ENCODE measurements around the gene ZKSCAN4. TPM values are rescaled to one million over a fixed set of nuclear protein-coding genes. Genes with fewer than 3 reads are reported as not detected.

Gene ZKSCAN4
- 1 to 10 TPM; 1.6 to 1.7 TPM for total RNA-seq

DNA sequence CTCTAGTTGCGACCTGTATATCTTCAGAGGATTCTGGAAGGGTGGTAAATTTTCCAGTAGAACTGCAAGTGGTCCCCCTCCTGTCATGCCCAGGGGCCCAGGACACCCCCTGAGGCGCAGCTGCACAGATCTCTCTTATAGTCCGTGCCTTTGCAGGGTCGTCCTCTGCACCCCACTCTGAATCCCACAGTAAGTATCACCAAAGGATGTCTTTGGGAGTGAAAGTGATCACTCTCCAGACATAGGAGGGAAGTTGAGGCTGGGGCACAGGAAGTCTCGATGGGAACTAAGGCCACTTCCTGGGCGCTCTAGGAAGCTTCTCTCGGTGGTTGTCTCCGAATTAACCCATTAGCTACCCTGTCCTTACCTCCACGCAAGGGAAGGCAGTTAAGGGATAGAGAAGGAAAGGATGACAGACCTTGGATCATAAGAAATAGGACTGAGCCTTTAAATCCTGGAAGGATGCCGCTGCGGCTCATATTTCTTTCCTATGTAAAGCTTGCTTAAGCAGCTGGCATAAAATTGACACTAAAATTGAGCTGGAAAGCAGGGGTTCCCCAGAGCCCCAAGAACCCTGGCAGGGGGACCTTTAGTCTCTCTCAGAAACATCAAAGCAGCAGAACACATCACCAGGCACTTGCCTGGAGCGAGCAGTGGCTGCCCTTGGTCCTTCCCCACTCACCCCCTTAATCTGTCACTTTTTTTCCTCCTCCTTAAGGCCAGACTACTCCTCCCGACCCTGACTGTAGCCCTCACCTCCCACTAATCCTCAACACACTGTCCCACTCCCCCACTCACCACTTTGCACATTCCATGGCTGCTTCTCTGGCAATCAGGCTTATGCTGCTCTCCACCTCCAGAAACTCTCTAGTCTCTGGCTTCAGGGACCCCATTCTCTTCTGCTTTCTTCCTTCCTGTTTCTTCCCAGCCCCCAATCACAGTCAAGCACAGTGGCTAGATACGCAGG, at the start of gene ZKSCAN4:
ZKSCAN4 (minus strand) TSS at position 261 of the 967 bp plus-strand sequence. CDS start 289 bp downstream, outside the sequence.
- Mint-ChIP-seq H3K4me3 (peak within 1 kb of the TSS; percentile 99), H3K4me1 (peaks cover 16% of the 10 kb centered on the region), H3K27ac (peak within 1 kb of the TSS; percentile 93), H3K36me3 (ENCODE audit: low read depth) (peaks cover 14% of the 10 kb centered on the region), H3K27me3 (no peaks in the 10 kb centered on the region), H3K9me3 (no peaks in the 10 kb centered on the region)
- peak; percentile 81 for ATAC-seq (replicated peaks)

DNA sequence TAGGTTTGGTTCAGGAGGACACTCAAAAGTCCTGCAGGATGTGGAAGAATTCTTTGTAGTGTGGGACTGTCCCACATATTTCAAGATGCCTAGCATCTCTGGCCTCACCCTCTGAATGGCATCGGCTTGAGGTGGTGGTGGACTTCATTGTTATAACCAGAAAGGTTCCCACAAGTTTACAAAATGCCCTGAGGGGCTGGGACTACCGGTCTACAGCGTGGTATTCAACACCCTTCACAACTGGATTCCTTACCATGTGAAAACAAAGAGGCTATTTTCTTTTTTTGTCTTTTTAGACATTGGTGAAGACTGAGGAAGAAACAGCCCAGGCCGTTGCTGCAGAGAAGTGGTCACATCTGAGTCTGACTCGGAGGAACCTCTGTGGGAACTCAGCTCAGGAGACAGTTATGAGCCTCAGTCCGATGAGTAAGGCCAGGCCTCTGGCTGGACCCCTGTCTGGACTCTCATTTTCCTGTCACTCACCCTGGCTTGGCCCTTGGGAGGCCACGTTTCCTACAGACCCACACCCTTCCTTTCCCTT, 44.5 kb upstream of the ZKSCAN4 start:
- no peaks in the 10 kb centered on the region for H3K4me1 Mint-ChIP-seq
- no peak for ATAC-seq (replicated peaks)
- H3K4me3 Mint-ChIP-seq = no peak overlapping the region
- H3K27ac Mint-ChIP-seq = no peak overlapping the region
- H3K9me3 Mint-ChIP-seq = no peaks in the 10 kb centered on the region
- no peaks in the 10 kb centered on the region for H3K27me3 Mint-ChIP-seq
- H3K36me3 Mint-ChIP-seq (ENCODE audit: low read depth) = no peaks in the 10 kb centered on the region

DNA sequence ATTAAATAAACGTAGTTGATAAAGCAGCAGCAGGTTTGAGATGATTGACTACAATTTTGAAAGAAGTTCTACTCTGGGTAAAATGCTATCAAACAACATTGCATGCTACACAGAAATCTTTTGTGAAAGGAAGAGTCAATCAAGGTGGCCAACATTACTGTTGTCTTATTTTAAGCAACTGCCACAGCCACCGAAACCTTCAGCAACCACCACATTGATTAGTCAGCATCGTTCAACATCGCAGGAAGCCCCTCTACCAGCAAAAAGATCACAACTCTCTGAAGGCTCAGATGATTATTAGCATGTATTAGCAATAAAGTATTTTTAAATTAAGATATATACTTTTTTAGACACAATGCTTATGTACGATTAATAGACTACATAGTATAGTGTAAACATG, 43.3 kb upstream of the ZKSCAN4 start:
- Mint-ChIP-seq H3K27ac (no peak overlapping the region), H3K9me3 (no peaks in the 10 kb centered on the region), H3K4me1 (no peaks in the 10 kb centered on the region), H3K27me3 (no peaks in the 10 kb centered on the region), H3K4me3 (no peak overlapping the region), H3K36me3 (ENCODE audit: low read depth) (no peaks in the 10 kb centered on the region)
- ATAC-seq (replicated peaks) = no peak

DNA sequence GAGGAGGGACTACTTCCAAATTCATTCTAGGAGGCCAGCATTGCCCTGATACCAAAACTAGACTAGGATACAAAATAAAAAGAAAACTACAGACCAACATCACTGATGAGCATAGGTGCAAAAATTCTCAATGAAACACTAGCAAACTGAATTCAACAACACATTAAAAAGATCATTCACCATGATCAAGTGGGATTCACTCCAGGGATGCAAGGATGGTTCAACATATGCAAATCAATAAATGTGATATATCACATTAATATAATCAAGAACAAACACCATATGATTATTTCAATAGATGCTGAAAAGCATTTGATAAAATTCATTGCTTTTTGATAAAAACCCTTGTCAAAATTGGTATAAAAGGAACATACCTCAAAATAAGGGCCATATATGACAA, 39.5 kb upstream of the ZKSCAN4 start:
- H3K27me3 Mint-ChIP-seq = peaks cover 2% of the 10 kb centered on the region
- no peaks in the 10 kb centered on the region for H3K4me1 Mint-ChIP-seq
- no peak overlapping the region for H3K4me3 Mint-ChIP-seq
- peaks cover 3% of the 10 kb centered on the region for H3K36me3 Mint-ChIP-seq (ENCODE audit: low read depth)
- no peak overlapping the region for H3K27ac Mint-ChIP-seq
- ATAC-seq (replicated peaks) = no peak
- no peaks in the 10 kb centered on the region for H3K9me3 Mint-ChIP-seq

DNA sequence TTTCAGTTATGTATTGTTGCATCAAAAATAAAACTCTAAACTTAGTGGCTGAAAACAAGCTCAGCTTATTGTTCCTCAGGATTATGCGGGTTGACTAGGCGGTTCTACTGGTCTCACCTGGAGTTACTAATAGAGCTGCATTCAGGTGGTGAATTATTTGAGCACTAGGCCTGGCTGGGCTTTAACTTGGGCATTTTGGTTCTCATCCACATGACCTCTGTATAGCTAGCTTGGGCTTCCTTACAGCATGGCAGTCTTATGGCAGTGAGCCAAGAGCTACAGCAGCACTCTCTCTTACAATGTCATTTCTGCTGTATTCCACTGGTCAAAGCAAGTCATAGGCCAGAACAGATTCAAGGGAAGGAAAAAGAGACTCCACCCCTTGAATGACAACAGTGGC, 30.9 kb upstream of the ZKSCAN4 start:
- Mint-ChIP-seq H3K4me1 (no peaks in the 10 kb centered on the region), H3K27ac (no peak overlapping the region), H3K4me3 (no peak overlapping the region), H3K27me3 (peaks cover 16% of the 10 kb centered on the region), H3K36me3 (ENCODE audit: low read depth) (peaks cover 6% of the 10 kb centered on the region), H3K9me3 (no peaks in the 10 kb centered on the region)
- ATAC-seq (replicated peaks) = no peak

DNA sequence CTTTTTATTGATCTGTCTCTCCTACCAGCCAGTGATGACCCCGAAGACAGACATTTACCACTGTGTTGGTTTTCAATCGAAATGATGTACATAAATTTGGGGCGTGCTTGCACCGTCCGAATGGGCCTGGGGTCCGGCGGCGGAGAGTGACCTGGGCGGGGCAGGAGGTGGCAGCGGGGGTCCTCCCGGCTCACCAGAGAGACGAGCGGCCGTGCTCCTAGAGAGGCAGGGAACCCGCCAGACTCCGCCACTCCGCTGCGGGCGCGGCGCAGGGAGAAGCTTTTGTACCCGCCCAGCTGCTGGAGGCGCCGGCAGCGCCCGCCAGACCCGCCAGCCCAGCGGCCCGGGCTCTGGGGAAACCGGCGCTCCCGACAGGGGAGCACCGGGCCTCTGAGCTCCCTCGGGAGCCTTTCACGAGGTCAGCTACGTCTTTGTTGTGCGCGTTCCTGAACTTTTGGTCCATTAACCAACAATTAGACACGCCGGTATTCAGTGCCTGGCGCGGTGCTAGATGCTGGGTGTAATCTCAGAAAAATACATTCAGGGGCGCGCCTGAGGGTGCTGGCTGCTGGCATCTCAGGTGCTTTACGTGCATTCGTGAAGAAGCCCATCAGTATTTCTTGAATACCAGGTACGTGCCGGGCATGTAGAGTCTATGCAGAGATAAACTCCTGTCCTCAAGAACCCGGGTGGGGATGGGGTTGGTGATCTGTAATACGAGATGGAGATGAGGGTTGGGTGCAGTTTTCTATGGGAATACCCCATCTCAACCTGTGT, 29.4 kb upstream of the ZKSCAN4 start, which contains the start of gene PGBD1:
PGBD1 (plus strand) TSS at position 285 of the 777 bp plus-strand sequence. CDS start 2,242 bp downstream, outside the sequence.
- no peaks in the 10 kb centered on the region for H3K4me1 Mint-ChIP-seq
- peaks cover 9% of the 10 kb centered on the region for H3K36me3 Mint-ChIP-seq (ENCODE audit: low read depth)
- H3K4me3 Mint-ChIP-seq = peak within 1 kb of the TSS; percentile 68
- no peaks in the 10 kb centered on the region for H3K9me3 Mint-ChIP-seq
- peak; percentile 82 for ATAC-seq (replicated peaks)
- no peak within 1 kb of the TSS for H3K27ac Mint-ChIP-seq
- H3K27me3 Mint-ChIP-seq = peaks cover 14% of the 10 kb centered on the region

DNA sequence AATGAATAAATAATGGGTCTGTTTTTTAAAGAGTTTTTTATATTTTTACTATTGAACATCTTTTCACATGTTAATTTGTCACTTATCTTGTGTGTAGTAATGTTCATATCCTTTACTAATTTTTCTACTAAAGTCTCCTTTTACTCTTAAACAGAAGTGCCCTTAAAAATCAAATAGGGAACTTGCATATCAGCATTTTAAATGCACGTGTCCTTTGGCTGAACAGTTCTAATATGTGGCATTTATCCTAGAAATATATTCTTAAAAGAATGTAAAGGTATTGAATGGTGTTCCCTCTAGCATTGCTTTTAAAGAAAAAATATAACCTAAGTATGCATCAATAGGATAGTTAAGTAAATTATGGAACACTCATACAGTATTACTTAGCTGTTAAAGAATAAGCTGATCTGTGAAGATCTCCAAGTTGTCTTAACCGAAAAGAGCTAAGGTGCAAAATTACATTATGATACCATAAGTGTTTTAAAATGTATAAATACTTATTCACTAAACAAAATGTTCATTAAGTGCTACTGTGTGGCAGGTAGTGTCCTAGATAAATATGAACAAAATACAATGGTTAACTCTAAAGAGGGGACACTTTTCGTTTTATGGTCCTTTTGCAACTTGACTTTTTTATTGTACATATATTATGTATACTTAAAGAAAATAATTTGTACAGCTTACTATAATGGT, 28.7 kb upstream of the ZKSCAN4 start:
- Mint-ChIP-seq H3K27ac (no peak overlapping the region), H3K36me3 (ENCODE audit: low read depth) (peaks cover 14% of the 10 kb centered on the region), H3K27me3 (peaks cover 13% of the 10 kb centered on the region), H3K9me3 (no peaks in the 10 kb centered on the region), H3K4me1 (no peaks in the 10 kb centered on the region), H3K4me3 (peak overlapping the region; percentile 68)
- ATAC-seq (replicated peaks) = no peak

DNA sequence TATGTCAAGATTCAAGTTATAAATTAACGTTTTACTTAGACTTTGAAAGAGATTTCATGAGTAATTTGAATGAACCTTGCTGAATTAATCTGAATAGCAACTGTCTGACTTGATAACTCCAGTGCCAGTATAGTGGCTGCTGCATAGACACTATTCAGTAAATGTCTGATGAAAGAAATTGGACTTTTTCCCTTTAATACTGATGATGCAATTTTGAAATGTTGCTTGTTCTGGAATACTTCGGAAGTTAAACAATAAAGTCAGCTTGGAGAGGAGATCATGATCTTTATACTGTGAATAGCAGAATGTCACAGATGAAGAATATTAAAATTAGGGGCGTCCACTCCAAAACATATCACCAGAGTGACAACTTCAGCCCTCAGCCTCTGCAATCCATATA, 25.7 kb upstream of the ZKSCAN4 start:
- Mint-ChIP-seq H3K27ac (no peak overlapping the region), H3K36me3 (ENCODE audit: low read depth) (peaks cover 44% of the 10 kb centered on the region), H3K4me3 (no peak overlapping the region), H3K9me3 (no peaks in the 10 kb centered on the region), H3K4me1 (peaks cover 6% of the 10 kb centered on the region), H3K27me3 (peaks cover 11% of the 10 kb centered on the region)
- ATAC-seq (replicated peaks) = no peak

DNA sequence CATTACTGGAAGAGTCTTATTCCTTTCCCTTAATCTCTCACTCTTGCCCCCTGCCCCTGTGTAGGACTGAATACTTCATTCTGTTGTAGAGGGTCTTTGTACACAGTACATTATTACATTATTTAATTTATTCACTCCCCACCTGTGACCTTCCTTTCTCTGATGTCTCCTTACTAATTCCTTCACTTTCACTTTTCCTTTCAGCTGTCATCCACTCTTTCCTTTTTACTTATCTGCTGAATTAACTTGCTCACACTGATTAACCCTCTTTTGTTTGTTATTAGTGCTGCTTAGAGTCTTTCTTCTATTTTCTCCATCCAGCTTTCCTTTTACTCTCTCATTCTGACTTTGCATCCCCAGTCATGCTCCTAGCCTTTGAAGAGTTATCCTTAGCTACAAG, 22.8 kb upstream of the ZKSCAN4 start:
- H3K27ac Mint-ChIP-seq = peak overlapping the region; percentile 3

DNA sequence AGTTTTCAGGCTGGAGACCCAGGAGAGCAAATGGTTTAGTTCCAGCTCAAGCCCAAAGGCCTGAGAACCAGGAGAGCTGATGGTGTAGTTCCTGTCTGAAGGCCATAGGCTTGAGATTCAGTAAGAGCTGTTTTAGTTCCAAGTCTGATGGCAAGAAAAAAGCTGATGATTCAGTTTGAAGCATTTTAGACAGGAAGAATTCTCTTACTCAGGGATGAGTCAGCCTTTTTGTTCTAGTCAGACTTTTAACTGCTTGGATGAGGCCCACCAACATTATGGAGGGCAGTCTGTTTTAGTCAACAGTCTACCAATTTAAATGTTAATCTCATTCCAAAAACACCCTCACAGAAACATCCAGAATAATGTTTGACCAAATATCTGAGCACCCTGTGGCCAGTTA, 17.4 kb upstream of the ZKSCAN4 start:
- ATAC-seq (replicated peaks) = peak; percentile 71
- Mint-ChIP-seq H3K27me3 (no peaks in the 10 kb centered on the region), H3K4me3 (peak overlapping the region; percentile 39), H3K36me3 (ENCODE audit: low read depth) (peaks cover 30% of the 10 kb centered on the region), H3K27ac (peak overlapping the region; percentile 72), H3K4me1 (peaks cover 7% of the 10 kb centered on the region), H3K9me3 (no peaks in the 10 kb centered on the region)

More for the DNA sequence above, 22.8 kb upstream of the ZKSCAN4 start:
- no peaks in the 10 kb centered on the region for H3K27me3 Mint-ChIP-seq
- ATAC-seq (replicated peaks) = no peak
- H3K4me1 Mint-ChIP-seq = peaks cover 10% of the 10 kb centered on the region
- H3K4me3 Mint-ChIP-seq = no peak overlapping the region
- H3K9me3 Mint-ChIP-seq = no peaks in the 10 kb centered on the region
- H3K36me3 Mint-ChIP-seq (ENCODE audit: low read depth) = peaks cover 56% of the 10 kb centered on the region

DNA sequence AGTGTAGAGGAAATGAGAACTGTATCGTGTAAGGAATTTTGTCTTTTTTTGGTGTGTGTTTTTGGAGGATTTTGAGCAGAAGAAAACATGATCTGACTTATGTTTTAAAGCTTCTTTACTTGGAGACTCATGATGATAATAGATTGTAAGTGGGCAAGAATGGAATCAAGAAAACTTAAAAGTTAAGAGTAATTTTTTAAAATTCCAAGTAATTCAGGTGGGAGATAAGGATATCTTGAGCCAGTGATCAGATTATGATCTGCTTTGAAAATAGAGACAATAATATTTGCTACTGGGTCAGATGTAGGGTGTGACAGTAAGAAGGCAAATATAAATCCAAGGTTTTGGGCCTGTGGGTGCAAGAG, 15.6 kb upstream of the ZKSCAN4 start:
- Mint-ChIP-seq H3K4me3 (no peak overlapping the region), H3K36me3 (ENCODE audit: low read depth) (peaks cover 12% of the 10 kb centered on the region), H3K27me3 (peaks cover 3% of the 10 kb centered on the region), H3K9me3 (no peaks in the 10 kb centered on the region), H3K4me1 (peaks cover 7% of the 10 kb centered on the region), H3K27ac (no peak overlapping the region)
- no peak for ATAC-seq (replicated peaks)

DNA sequence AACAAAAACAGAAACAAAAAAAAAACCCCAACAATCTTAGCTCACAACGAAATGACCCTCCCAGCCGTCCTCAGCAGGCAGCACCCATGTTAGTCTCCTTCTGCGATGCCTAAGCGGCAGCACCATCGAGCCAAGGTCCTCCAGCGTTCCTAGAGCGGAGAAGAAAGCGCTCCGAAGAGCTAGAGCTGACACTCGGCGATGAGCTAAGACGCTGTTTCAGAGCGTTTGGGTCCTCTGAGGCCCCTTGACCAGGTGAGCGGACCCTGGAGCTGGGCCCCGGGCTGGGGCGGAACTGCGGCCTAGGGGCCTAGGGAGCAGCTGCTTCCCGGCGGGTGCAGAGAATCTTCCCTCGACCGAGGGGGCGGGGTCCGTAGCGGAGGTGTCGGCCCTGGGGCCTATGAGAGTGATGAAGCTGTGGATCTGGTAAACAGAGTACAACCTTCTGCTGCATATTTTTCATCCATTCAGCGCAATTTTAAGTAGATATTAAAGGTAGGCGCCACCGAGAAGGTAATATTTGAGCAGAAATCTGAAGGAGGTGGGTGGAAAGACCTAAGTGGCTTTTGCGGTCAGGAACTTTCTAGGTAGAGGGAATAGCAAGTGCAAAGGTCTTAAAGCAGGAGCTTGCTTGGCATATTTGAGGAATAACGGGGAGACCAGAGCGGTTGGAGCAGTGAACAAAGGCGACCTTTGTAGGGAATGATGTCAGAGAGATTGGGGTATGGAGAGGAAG, 15.1 kb upstream of the ZKSCAN4 start, which contains the start of gene ZSCAN26:
ZSCAN26 (plus strand) TSS at position 182 of the 733 bp plus-strand sequence. CDS start 4,777 bp downstream, outside the sequence.
- H3K4me3 Mint-ChIP-seq = no peak within 1 kb of the TSS
- peaks cover 3% of the 10 kb centered on the region for H3K27me3 Mint-ChIP-seq
- peaks cover 6% of the 10 kb centered on the region for H3K36me3 Mint-ChIP-seq (ENCODE audit: low read depth)
- H3K9me3 Mint-ChIP-seq = no peaks in the 10 kb centered on the region
- peak; percentile 92 for ATAC-seq (replicated peaks)
- peaks cover 7% of the 10 kb centered on the region for H3K4me1 Mint-ChIP-seq
- no peak within 1 kb of the TSS for H3K27ac Mint-ChIP-seq

DNA sequence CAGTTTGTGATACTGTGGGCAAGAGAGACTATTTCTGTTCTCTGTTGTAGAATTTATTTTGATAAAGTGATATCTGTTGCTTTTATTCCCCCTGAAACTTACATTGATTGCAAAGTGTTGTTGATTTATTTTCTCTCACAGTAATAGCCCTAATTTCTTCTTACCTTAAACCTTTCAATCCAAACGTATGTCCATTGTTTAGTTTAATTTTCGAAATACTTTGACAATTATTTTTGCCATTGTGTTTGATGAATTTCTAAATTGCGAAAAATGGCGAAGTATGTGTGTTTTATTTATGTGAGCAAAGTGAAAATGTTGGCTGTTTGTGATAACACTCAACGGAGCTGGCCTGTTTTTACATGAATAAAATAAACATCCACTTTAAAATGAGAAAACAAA, 14.5 kb upstream of the ZKSCAN4 start:
- no peak overlapping the region for H3K4me3 Mint-ChIP-seq
- H3K27me3 Mint-ChIP-seq = peaks cover 3% of the 10 kb centered on the region
- no peaks in the 10 kb centered on the region for H3K9me3 Mint-ChIP-seq
- no peak for ATAC-seq (replicated peaks)
- peaks cover 7% of the 10 kb centered on the region for H3K4me1 Mint-ChIP-seq
- H3K27ac Mint-ChIP-seq = no peak overlapping the region
- H3K36me3 Mint-ChIP-seq (ENCODE audit: low read depth) = peaks cover under 1% of the 10 kb centered on the region

Measured in activated T-helper 17 cell treated with anti-CD3 and anti-CD28 coated beads, Interleukin-2, amount 50 U/mL, for 72 hours (primary cell).